ENCODE data around the gene MAEL. TPM values are rescaled to one million over a fixed set of nuclear protein-coding genes. Genes with fewer than 3 reads are reported as not detected.

MAEL gene
- polyA plus RNA-seq, 1 donor from 2014 or later, result not detected

- Histone ChIP-seq H3K4me2 (ENCODE audit: low read length) (no peak overlapping the region), H3K9ac (ENCODE audit: low read length) (no peak overlapping the region), H3K36me3 (ENCODE audit: insufficient read depth, low read length) (no peaks in the 10 kb centered on the region), H3K79me2 (replicated peaks; ENCODE audit: insufficient read depth, low read length) (no peaks in the 10 kb centered on the region), H3F3A (ENCODE audit: insufficient read depth, low read length, poor library complexity, severe bottlenecking) (no peaks in the 10 kb centered on the region), H2AFZ (ENCODE audit: low read depth, low read length) (no peak overlapping the region), H3K9me2 (ENCODE audit: insufficient read depth, low read length) (no peaks in the 10 kb centered on the region), H3K27me3 (ENCODE audit: insufficient read depth, low read depth, low read length) (no peaks in the 10 kb centered on the region), H4K20me1 (ENCODE audit: insufficient read depth) (no peaks in the 10 kb centered on the region), H3K4me3 (ENCODE audit: low read length) (no peak overlapping the region), H3K9me3 (ENCODE audit: low read length) (no peaks in the 10 kb centered on the region), H3K27ac (ENCODE audit: low read length) (no peak overlapping the region)
- TF ChIP-seq SMC3 (conservative IDR thresholded peaks at IDR 0.05; ENCODE audit: poor library complexity), result no peak
- no peak for TF ChIP-seq MXI1 (conservative IDR thresholded peaks at IDR 0.05; ENCODE audit: poor library complexity, severe bottlenecking)
- no peak for TF ChIP-seq EP300 (conservative IDR thresholded peaks at IDR 0.05; ENCODE audit: poor library complexity, severe bottlenecking)
- TF ChIP-seq EZH2 (IDR thresholded peaks at IDR 0.05; ENCODE audit: borderline replicate concordance, insufficient read depth, low read length, poor library complexity, severe bottlenecking), result no peak
- TF ChIP-seq POLR2AphosphoS5 (IDR thresholded peaks at IDR 0.05), result no peak
- no peak for TF ChIP-seq TAF1 (IDR thresholded peaks at IDR 0.05; ENCODE audit: low read depth)
- TF ChIP-seq, protein P1, sequence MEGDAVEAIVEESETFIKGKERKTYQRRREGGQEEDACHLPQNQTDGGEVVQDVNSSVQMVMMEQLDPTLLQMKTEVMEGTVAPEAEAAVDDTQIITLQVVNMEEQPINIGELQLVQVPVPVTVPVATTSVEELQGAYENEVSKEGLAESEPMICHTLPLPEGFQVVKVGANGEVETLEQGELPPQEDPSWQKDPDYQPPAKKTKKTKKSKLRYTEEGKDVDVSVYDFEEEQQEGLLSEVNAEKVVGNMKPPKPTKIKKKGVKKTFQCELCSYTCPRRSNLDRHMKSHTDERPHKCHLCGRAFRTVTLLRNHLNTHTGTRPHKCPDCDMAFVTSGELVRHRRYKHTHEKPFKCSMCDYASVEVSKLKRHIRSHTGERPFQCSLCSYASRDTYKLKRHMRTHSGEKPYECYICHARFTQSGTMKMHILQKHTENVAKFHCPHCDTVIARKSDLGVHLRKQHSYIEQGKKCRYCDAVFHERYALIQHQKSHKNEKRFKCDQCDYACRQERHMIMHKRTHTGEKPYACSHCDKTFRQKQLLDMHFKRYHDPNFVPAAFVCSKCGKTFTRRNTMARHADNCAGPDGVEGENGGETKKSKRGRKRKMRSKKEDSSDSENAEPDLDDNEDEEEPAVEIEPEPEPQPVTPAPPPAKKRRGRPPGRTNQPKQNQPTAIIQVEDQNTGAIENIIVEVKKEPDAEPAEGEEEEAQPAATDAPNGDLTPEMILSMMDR (IDR thresholded peaks at IDR 0.05; ENCODE audit: poor library complexity, severe bottlenecking), result no peak
- no peak for TF ChIP-seq REST (IDR thresholded peaks at IDR 0.05; ENCODE audit: borderline replicate concordance)
- TF ChIP-seq RAD21 (conservative IDR thresholded peaks at IDR 0.05), result no peak
Observed at GRCh38 chr1:167013108-167013929, 24.2 kb downstream of the MAEL start.

- no peak overlapping the region for H3K4me2 ChIP-seq (ENCODE audit: low read length)
- no peaks in the 10 kb centered on the region for H3K79me2 ChIP-seq (replicated peaks; ENCODE audit: insufficient read depth, low read length)
- no peaks in the 10 kb centered on the region for H3K27me3 ChIP-seq (ENCODE audit: insufficient read depth, low read depth, low read length)
- no peaks in the 10 kb centered on the region for H3K9me2 ChIP-seq (ENCODE audit: insufficient read depth, low read length)
- H3K9ac ChIP-seq (ENCODE audit: low read length), result no peak overlapping the region
- no peak overlapping the region for H3K4me3 ChIP-seq (ENCODE audit: low read length)
- no peak for TF ChIP-seq RAD21 (conservative IDR thresholded peaks at IDR 0.05)
- no peak for TF ChIP-seq REST (IDR thresholded peaks at IDR 0.05; ENCODE audit: borderline replicate concordance)
- no peak for TF ChIP-seq EZH2 (IDR thresholded peaks at IDR 0.05; ENCODE audit: borderline replicate concordance, insufficient read depth, low read length, poor library complexity, severe bottlenecking)
- no peak for TF ChIP-seq TAF1 (IDR thresholded peaks at IDR 0.05; ENCODE audit: low read depth)
- TF ChIP-seq, protein P1 (IDR thresholded peaks at IDR 0.05; ENCODE audit: poor library complexity, severe bottlenecking), result no peak
- no peak for TF ChIP-seq MXI1 (conservative IDR thresholded peaks at IDR 0.05; ENCODE audit: poor library complexity, severe bottlenecking)
- TF ChIP-seq EP300 (conservative IDR thresholded peaks at IDR 0.05; ENCODE audit: poor library complexity, severe bottlenecking), result no peak
- no peak for TF ChIP-seq SMC3 (conservative IDR thresholded peaks at IDR 0.05; ENCODE audit: poor library complexity)
- TF ChIP-seq POLR2AphosphoS5 (IDR thresholded peaks at IDR 0.05), result no peak
- no peaks in the 10 kb centered on the region for H3K9me3 ChIP-seq (ENCODE audit: low read length)
- H3K36me3 ChIP-seq (ENCODE audit: insufficient read depth, low read length), result no peaks in the 10 kb centered on the region
- no peaks in the 10 kb centered on the region for H4K20me1 ChIP-seq (ENCODE audit: insufficient read depth)
- H2AFZ ChIP-seq (ENCODE audit: low read depth, low read length), result no peak overlapping the region
- no peaks in the 10 kb centered on the region for H3F3A ChIP-seq (ENCODE audit: insufficient read depth, low read length, poor library complexity, severe bottlenecking)
- no peak overlapping the region for H3K27ac ChIP-seq (ENCODE audit: low read length)
Observed at GRCh38 chr1:167016100-167016750, 27.1 kb downstream of the MAEL start.

Measured in neural cell (in vitro differentiated cells).